PC-9 (cell line): ENCODE measurements around the gene CFAP73.

Experiments used
- CTCF ChIP-seq: fragments of 200-600 bp; sonication (generic); conservative IDR thresholded peaks from 2 replicates; pipeline ENCODE4 v1.6.1; 2017; ENCODE audit warnings: mixed run types, antibody characterized with exemption, mild to moderate bottlenecking, moderate library complexity
- EZH2 ChIP-seq: fragments of 200-600 bp; sonication (generic); IDR thresholded peaks from 2 replicates; pipeline ENCODE4 v1.8.0; 2017; ENCODE audit warnings: antibody characterized with exemption, low read depth

- TF ChIP-seq EZH2 (no peak), CTCF (no peak)
Observed at GRCh38 chr12:113155646-113156045, 6.1 kb downstream of the CFAP73 start.
